GM18873 (cell line): ENCODE data around the gene COL18A1.

Experiments used
- ATAC-seq: cut with Tn5 transposase; IDR thresholded peaks from one replicate; pipeline ENCODE4 v1.9.1; 2021; ENCODE audit warnings: mild to moderate bottlenecking, moderate library complexity, moderate number of reproducible peaks; ENCODE audit not compliant: unreplicated experiment, low FRiP score

The COL18A1 gene

DNA sequence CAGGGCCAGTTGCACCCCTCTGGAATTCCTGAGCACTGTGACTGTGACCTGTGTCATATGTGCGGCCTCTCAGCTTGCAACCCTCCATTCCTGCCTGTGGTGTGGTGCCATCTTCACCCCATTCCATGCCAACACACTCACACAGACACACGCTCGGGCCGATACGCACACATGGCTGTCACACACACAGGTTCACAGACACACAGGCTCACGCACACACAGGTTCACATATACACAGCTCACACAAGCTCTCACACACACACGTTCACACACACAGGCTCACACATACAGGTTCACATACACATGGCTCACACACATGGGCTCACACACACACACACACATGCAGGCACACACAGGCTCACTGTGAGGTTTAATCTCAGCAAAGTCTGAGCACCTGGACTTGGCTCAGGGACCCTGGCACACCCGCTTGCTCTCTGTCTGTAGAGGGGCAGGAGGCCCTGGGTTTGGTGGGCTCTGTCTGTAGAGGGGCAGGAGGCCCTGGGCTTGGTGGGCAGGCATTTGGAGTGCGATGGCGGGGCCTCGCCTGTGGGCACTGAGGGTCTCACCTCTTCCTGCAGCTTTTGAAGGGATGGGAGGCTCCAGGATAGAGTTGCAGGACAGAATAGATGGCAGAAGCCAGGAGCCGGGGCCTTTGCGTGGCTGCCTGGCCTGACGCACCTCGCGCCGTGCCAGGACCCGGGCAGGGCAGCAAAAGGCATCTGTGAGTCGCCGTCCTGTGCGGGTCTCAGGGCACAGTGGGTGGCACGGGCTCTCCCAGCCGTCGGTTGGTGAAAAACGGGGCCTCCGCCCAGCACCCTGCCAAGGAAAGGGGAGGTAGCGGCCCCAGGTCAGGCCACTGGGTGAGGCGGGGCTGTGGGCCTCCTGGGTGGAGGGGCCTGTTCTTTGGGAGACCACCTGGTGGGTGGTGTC is 17.1 kb downstream of the COL18A1 start:
- no peak for ATAC-seq

DNA sequence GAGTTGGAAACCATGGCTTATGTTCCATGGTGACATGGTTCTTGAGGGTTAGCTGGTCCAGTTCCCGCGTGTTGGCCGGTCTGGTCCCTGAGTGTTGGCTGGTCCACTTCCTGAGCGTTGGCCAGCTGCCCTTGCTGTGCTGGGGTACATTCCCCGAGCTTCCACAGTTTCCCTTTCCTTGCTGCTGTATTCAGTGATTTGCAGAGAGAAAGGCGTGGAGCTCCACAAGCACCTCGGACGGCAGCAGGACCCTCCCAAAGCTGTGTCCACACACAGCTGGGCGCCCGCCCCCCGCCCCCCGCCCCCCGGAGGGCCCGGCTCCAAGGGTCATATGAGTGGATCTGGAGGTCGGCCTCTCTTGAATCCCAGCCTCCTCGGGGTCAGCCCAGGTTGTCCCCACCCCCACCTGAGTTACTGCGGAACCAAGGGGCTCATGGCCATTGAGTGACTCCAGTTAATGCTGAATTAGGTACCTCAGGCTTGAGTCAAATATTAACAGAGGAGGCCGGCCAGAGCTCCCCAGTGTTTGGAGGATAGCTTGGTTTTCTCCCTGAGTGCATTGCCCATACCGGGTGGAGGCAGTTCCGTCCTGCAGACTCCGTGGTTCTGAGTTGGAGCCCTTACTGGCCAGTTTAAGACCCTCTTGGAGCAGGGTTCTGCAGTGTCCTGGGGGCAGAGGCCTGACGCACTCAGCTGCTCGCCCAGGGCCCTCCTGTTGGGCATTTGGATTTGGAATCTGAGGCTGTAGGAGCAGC is 18.4 kb downstream of the COL18A1 start:
- ATAC-seq = no peak

DNA sequence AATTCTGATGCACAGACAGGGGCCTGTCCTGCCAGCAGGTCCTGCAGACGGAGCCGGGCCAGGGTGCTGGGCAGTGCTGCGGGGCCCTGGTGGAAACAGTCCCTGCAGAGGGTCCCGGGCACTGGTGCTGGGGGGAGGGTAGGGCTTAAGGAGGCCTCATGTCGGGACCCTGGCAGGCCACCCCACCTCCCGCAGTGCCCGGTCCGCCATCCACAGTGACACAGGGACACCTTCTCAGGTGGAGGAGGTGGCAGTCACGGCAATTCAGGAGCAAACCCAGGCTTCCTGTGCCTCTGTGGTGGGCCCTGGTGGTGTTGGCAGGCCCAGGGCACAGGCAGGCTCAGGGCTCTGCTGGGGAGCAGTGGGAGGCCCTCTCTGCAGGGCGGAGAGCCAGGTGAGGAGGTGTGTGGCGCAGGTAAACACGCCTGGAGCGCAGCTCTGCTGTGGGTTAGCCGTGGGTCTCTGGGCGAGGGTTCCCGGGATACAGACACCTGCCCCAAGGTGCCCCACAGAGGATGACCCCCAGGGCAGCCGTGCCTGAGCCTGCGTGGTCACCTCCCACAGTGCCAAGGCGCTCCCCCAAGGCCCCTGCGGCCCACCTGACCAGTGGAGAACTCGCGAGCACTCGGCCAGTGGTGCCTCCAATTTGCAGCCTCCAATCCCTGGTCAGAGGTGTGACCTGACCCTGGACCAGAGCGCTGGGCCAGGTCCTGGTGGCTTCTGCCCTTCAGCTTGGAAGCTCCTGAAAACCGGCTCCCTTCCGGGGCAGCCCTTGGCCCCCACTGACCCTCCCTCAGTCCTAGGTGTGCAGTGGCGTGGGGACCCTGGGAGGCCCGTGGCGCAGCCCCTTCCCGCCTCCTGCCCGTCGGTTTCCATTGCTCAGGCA is 19.2 kb downstream of the COL18A1 start:
- ATAC-seq = no peak

DNA sequence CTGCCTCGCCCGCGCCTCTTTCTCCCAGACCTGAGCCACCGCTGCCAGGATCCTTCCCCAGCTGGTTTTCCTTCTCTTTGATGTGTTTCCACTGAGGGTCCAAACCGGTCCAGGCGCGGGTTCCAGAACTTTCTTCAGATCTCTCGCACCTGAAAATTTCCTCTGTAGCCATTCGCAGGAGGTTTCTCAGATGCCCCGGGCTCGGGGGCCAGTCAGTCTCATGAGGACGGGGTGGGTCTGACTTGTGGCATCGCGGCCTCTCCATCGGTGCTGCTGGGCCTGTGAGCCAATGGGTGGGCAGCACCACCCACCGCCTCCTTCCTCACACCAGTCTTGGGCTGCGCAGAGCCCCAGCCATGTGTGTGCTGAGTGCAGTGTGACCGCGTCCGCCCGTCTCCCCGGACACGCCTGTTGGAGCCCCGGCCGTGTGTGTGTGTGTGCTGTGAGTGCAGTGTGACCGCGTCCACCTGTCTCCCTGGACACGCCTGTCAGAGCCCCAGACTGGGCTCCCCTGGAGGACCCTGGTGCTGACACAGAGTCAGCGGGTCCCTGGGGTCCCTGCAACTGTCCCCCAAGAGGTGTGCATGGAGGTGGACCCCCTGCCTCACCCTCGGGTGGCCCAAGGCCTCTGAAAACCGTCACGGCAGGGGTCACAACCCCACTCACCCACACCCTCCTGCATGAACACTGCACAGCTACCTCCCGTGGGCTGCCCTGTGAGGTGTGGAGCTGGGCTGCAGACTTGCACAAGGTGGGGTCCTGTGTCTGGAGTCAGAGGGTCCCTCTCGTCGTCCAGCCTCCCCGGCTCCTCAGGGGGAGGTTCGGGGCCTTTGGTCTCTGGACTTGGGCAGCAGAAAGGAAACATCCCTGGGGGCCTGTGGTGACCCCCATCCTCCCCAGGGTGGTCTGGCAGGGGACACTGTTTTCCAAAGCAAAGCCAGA is 20.2 kb downstream of the COL18A1 start:
- ATAC-seq = no peak

GRCh38 chr21:45427331-45428271 is 22.6 kb downstream of the COL18A1 start:
- ATAC-seq = no peak

DNA sequence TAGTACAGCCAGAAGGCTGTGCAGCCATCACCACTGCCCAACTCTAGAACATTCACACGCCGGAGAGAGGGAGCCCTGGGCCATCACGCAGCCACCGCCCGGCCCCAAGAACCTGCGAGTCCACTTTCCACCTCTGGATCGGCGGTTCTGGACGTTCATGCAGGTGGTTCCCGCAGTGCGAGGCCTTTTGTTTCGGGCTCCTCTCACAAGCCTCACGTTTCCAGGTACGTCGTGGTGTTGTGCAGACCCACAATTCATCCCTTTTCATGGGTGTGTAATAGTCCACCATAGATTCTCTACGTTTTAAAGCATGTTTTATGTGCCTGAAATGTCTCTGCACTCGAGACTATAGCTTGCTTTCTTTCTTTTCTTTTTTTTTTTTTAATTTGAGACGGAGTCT is 23.6 kb downstream of the COL18A1 start:
- no peak for ATAC-seq

GRCh38 chr21:45429221-45430175 is 24.5 kb downstream of the COL18A1 start:
- no peak for ATAC-seq

- no peak for ATAC-seq
Observed at GRCh38 chr21:45430521-45431501, 25.8 kb downstream of the COL18A1 start.

- ATAC-seq = no peak
Observed at GRCh38 chr21:45431781-45432572, 27.0 kb downstream of the COL18A1 start.

DNA sequence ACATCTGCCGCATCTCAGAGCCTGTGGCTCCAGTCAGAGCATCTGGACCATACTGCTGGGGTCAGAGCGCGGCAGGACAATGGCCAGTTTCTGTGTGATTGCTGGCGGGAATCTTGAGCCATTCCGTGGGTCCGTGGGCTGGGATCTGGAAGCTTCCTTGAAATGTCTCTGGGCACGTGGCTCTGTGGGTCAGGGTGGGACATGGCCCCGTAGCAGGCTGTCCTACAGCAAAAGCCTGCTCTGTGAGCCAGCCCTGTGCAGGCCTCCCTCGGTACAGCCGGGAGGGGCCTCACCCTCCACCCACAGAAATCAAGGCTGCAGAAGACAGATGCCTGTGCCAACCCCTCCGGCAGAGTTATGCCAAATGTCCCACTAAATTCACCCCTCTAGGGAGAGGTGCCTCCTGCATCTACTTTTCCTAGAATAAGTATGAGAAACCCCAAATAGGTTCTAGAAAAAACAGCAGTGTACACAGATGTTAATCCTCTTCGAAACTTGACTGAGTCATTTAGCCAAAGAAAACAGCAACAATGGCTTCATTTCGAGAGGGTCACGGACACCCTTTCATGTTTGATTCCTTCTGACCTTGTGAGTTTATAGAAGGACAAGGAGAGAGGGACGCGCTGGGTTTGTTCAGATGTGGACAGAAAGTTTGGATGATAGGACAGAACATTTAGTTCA is 27.8 kb downstream of the COL18A1 start:
- ATAC-seq = no peak

GRCh38 chr21:45433301-45433700 is 28.3 kb downstream of the COL18A1 start:
- no peak for ATAC-seq

- ATAC-seq = no peak
Observed at GRCh38 chr21:45433911-45434644, 29.1 kb downstream of the COL18A1 start.

GRCh38 chr21:45434645-45435217 is 29.8 kb downstream of the COL18A1 start:
- no peak for ATAC-seq
